Measurements from ENCODE around the gene RDX.
"Not testable (repeated sequence)": the region's sequence is repeated elsewhere in the genome, so short reads cannot be mapped to it uniquely, and the experiment has no call there.

Gene RDX

GRCh38 chr11:110196241-110196754 lies 100.1 kb downstream of the RDX start:
- H3K4me2 ChIP-seq (ENCODE audit: low read depth, low read length, poor library complexity, severe bottlenecking): no peak overlapping the region
- H4K20me1 ChIP-seq (ENCODE audit: low read depth, low read length): no peaks in the 10 kb centered on the region
- H3F3A ChIP-seq (ENCODE audit: insufficient read depth): no peaks in the 10 kb centered on the region
- TF ChIP-seq, protein P1, sequence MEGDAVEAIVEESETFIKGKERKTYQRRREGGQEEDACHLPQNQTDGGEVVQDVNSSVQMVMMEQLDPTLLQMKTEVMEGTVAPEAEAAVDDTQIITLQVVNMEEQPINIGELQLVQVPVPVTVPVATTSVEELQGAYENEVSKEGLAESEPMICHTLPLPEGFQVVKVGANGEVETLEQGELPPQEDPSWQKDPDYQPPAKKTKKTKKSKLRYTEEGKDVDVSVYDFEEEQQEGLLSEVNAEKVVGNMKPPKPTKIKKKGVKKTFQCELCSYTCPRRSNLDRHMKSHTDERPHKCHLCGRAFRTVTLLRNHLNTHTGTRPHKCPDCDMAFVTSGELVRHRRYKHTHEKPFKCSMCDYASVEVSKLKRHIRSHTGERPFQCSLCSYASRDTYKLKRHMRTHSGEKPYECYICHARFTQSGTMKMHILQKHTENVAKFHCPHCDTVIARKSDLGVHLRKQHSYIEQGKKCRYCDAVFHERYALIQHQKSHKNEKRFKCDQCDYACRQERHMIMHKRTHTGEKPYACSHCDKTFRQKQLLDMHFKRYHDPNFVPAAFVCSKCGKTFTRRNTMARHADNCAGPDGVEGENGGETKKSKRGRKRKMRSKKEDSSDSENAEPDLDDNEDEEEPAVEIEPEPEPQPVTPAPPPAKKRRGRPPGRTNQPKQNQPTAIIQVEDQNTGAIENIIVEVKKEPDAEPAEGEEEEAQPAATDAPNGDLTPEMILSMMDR (IDR thresholded peaks at IDR 0.05; ENCODE audit: insufficient read depth, low read length, poor library complexity, severe bottlenecking): no peak
- TF ChIP-seq EZH2phosphoT487 (conservative IDR thresholded peaks at IDR 0.05; ENCODE audit: low read length): no peak
- H3K79me2 ChIP-seq (ENCODE audit: insufficient read depth, low read length): no peaks in the 10 kb centered on the region
- H3K27me3 ChIP-seq (ENCODE audit: low read length): no peaks in the 10 kb centered on the region
- no peaks in the 10 kb centered on the region for H3K36me3 ChIP-seq (ENCODE audit: low read length)
- H3K9me2 ChIP-seq (replicated peaks; ENCODE audit: insufficient read depth, low read length): no peaks in the 10 kb centered on the region
- no peak overlapping the region for H3K9ac ChIP-seq (ENCODE audit: low read length)
- H3K9me3 ChIP-seq (ENCODE audit: insufficient read depth, low read length): no peaks in the 10 kb centered on the region
- H3K27ac ChIP-seq (ENCODE audit: low read depth, low read length): no peak overlapping the region
- H3K4me3 ChIP-seq (ENCODE audit: insufficient read depth, low read length, poor library complexity, severe bottlenecking): no peak overlapping the region
- H2AFZ ChIP-seq (ENCODE audit: low read depth, low read length, severe bottlenecking): no peak overlapping the region

DNA sequence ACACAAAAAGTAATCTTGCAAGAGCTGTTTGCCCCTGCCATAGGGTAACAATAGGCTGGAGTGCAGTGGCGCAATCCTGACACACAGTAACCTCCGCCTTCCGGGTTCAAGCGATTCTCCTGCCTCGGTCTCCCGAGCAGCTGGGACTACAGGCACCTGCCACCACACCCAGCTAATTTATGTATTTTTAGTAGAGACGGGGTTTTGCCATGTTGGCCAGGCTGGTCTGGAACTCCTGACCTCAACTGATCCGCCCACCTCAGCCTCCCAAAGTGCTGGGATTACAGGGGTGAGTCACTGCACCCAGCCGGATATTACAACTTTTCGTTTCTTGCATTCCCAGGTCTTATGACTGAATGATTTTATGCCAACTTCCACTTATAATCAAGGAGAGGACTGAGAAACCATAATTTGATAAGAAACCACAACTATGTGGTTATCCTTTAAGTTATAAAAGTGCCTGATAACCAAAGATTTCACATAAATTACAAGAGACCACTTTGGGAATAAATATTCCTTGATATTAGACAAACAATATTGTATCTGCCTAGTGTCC lies 102.1 kb downstream of the RDX start:
- not testable (repeated sequence) for H3K9me3 ChIP-seq (ENCODE audit: insufficient read depth, low read length); H3K9me2 ChIP-seq (replicated peaks; ENCODE audit: insufficient read depth, low read length); H3K4me2 ChIP-seq (ENCODE audit: low read depth, low read length, poor library complexity, severe bottlenecking); H3K4me3 ChIP-seq (ENCODE audit: insufficient read depth, low read length, poor library complexity, severe bottlenecking); H3K36me3 ChIP-seq (ENCODE audit: low read length); H3F3A ChIP-seq (ENCODE audit: insufficient read depth); H3K79me2 ChIP-seq (ENCODE audit: insufficient read depth, low read length); H3K27me3 ChIP-seq (ENCODE audit: low read length); H4K20me1 ChIP-seq (ENCODE audit: low read depth, low read length); H2AFZ ChIP-seq (ENCODE audit: low read depth, low read length, severe bottlenecking); H3K9ac ChIP-seq (ENCODE audit: low read length); H3K27ac ChIP-seq (ENCODE audit: low read depth, low read length)

DNA sequence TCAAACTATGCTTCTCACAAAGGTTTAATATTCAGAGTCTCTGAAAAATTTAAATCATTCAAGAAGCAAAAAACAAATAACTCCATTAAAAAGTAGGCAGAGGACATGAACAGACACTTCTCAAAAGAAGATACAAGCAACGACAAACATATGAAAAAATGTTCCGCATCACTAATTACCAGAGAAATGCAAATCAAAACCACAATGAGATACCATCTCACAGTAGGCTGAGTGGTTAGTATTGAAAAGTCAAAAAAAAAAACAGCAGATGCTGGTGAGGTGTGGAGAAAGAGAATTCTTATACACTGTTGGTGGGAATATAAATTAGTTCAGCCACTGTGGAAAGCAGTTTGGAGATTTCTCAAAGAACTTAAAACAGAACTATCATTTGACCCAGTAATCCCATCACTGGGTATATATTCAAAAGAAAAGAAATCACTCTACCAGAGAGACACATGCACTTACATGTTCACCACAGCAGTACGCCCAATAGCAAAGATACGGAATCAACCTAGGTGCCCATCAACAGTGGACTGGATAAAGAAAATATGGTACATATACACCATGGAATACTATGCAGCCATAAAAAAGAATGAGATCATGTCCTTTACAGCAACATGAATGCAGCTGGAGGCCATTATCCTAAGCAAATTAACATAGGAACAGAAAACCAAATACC lies 103.7 kb downstream of the RDX start:
- not testable (repeated sequence) for H3K79me2 ChIP-seq (ENCODE audit: insufficient read depth, low read length); H2AFZ ChIP-seq (ENCODE audit: low read depth, low read length, severe bottlenecking); H3K9ac ChIP-seq (ENCODE audit: low read length); H3K9me3 ChIP-seq (ENCODE audit: insufficient read depth, low read length); H3K9me2 ChIP-seq (replicated peaks; ENCODE audit: insufficient read depth, low read length); H4K20me1 ChIP-seq (ENCODE audit: low read depth, low read length); H3K27ac ChIP-seq (ENCODE audit: low read depth, low read length); H3K4me3 ChIP-seq (ENCODE audit: insufficient read depth, low read length, poor library complexity, severe bottlenecking); H3F3A ChIP-seq (ENCODE audit: insufficient read depth); H3K4me2 ChIP-seq (ENCODE audit: low read depth, low read length, poor library complexity, severe bottlenecking); H3K36me3 ChIP-seq (ENCODE audit: low read length); H3K27me3 ChIP-seq (ENCODE audit: low read length)

DNA sequence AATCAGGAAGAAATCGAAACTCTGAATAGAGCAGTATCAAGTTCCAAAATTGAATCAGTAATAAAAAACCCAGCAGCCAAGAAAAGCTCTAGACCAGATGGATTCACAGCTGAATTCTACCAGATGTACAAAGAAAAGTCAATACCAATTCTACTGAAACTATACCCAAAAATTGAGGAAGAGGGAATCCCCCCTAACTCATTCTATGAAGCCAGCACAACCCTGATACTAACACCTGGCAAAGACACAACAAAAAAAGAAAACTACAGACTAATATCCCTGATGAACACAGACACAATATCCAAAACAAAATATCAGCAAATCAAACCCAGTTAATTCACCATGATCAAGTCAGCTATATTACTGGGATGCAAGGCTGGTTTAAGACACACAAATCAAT lies 105.5 kb downstream of the RDX start:
- Histone ChIP-seq H4K20me1 (ENCODE audit: low read depth, low read length) (no peaks in the 10 kb centered on the region), H3K4me3 (ENCODE audit: insufficient read depth, low read length, poor library complexity, severe bottlenecking) (no peak overlapping the region), H3K9me2 (replicated peaks; ENCODE audit: insufficient read depth, low read length) (no peaks in the 10 kb centered on the region), H3K27me3 (ENCODE audit: low read length) (no peaks in the 10 kb centered on the region), H3K9ac (ENCODE audit: low read length) (no peak overlapping the region), H2AFZ (ENCODE audit: low read depth, low read length, severe bottlenecking) (no peak overlapping the region), H3K27ac (ENCODE audit: low read depth, low read length) (no peak overlapping the region), H3K9me3 (ENCODE audit: insufficient read depth, low read length) (no peaks in the 10 kb centered on the region), H3K4me2 (ENCODE audit: low read depth, low read length, poor library complexity, severe bottlenecking) (no peak overlapping the region), H3F3A (ENCODE audit: insufficient read depth) (no peaks in the 10 kb centered on the region), H3K36me3 (ENCODE audit: low read length) (no peaks in the 10 kb centered on the region), H3K79me2 (ENCODE audit: insufficient read depth, low read length) (no peaks in the 10 kb centered on the region)
- no peak for TF ChIP-seq EZH2phosphoT487 (conservative IDR thresholded peaks at IDR 0.05; ENCODE audit: low read length)
- TF ChIP-seq, protein P1 (IDR thresholded peaks at IDR 0.05; ENCODE audit: insufficient read depth, low read length, poor library complexity, severe bottlenecking): no peak

Data from SU-DHL-6 (cell line).